WI38 (cell line): ENCODE results near the gene KIRREL1.

Source experiments
- H3K4me3 ChIP-seq: 2 replicates; pipeline ENCODE4 v1.5.1; 2011; ENCODE audit warnings: low read depth, mild to moderate bottlenecking, control low read depth, low read length
- TF ChIP-seq, protein P1 (sequence below): IDR thresholded peaks from 2 replicates; pipeline ENCODE4 v1.5.1; 2012; ENCODE audit warnings: low read depth, mild to moderate bottlenecking, control low read depth, low read length

The KIRREL1 gene

GRCh38 chr1:158037008-158037865, 43.8 kb downstream of the KIRREL1 start:
- TF ChIP-seq, protein P1, sequence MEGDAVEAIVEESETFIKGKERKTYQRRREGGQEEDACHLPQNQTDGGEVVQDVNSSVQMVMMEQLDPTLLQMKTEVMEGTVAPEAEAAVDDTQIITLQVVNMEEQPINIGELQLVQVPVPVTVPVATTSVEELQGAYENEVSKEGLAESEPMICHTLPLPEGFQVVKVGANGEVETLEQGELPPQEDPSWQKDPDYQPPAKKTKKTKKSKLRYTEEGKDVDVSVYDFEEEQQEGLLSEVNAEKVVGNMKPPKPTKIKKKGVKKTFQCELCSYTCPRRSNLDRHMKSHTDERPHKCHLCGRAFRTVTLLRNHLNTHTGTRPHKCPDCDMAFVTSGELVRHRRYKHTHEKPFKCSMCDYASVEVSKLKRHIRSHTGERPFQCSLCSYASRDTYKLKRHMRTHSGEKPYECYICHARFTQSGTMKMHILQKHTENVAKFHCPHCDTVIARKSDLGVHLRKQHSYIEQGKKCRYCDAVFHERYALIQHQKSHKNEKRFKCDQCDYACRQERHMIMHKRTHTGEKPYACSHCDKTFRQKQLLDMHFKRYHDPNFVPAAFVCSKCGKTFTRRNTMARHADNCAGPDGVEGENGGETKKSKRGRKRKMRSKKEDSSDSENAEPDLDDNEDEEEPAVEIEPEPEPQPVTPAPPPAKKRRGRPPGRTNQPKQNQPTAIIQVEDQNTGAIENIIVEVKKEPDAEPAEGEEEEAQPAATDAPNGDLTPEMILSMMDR: no peak
- H3K4me3 ChIP-seq: no peak overlapping the region

- TF ChIP-seq, protein P1: no peak
- no peak overlapping the region for H3K4me3 ChIP-seq
Measured at GRCh38 chr1:158037866-158038359, 44.5 kb downstream of the KIRREL1 start.

DNA sequence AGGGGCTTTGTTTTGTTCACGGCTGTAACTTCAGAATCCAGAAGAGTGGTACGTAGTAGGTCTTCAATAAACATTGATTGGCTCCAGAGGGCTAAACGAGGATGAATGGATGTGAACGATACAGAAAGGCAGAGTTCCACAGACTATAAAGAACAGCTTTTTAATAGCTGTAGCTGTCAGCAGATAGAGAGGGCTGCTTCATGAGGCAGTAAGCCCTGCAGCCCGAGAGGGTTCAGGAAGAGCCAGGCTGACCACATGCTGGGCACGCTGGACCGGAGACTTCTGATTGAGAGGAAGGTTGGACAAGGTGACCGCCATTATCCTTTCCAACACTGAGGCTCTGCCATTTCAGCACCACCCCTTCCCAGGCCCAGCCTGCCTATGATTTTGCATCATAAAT, 45.3 kb downstream of the KIRREL1 start:
- H3K4me3 ChIP-seq: no peak overlapping the region
- TF ChIP-seq, protein P1: no peak

GRCh38 chr1:158039380-158039779, 45.9 kb downstream of the KIRREL1 start:
- TF ChIP-seq, protein P1: no peak

GRCh38 chr1:158040323-158040722, 46.9 kb downstream of the KIRREL1 start:
- TF ChIP-seq, protein P1: no peak

More at GRCh38 chr1:158039380-158039779, 45.9 kb downstream of the KIRREL1 start:
- no peak overlapping the region for H3K4me3 ChIP-seq

GRCh38 chr1:158043232-158043631, 49.8 kb downstream of the KIRREL1 start:
- TF ChIP-seq, protein P1: no peak
- H3K4me3 ChIP-seq: no peak overlapping the region

More at GRCh38 chr1:158040323-158040722, 46.9 kb downstream of the KIRREL1 start:
- no peak overlapping the region for H3K4me3 ChIP-seq

GRCh38 chr1:158045639-158046038, 52.2 kb downstream of the KIRREL1 start:
- TF ChIP-seq, protein P1: no peak
- H3K4me3 ChIP-seq: no peak overlapping the region
